Thyroid gland (tissue), 4 donors: ENCODE data around the gene PTPRU. TPM values are rescaled to one million over a fixed set of nuclear protein-coding genes. Genes with fewer than 3 reads are reported as not detected.
"Not testable (repeated sequence)": the region's sequence is repeated elsewhere in the genome, so short reads cannot be mapped to it uniquely, and the experiment has no call there.

ENCODE experiments used
- DNase-seq, 2 donors: peaks; one replicate each; pipeline ENCODE4 v3.0.0-alpha.2; 2019
- H3K27ac ChIP-seq, 3 donors: fragments of 200-600 bp; sonication (generic); 1 replicate in 2 of 3; 2 replicates in 1 of 3; pipeline ENCODE4 v1.5.1; 2016 to 2019; ENCODE audit warnings: mild to moderate bottlenecking in 1 of 3, moderate library complexity in 1 of 3
- H3K27me3 ChIP-seq: fragments of 200-600 bp; sonication (generic); one replicate; pipeline ENCODE4 v1.5.1; 2019
- H3K36me3 ChIP-seq, 2 donors: fragments of 200-600 bp; sonication (generic); one replicate each; pipeline ENCODE4 v1.5.1; 2016 to 2019
- H3K4me1 ChIP-seq, 2 donors: fragments of 200-600 bp; sonication (generic); one replicate each; pipeline ENCODE4 v1.5.1; 2017 to 2019
- H3K4me3 ChIP-seq, 3 donors: fragments of 200-600 bp; sonication (generic); replicated peaks in 1 of 3; 1 replicate in 2 of 3; 2 replicates in 1 of 3; pipeline ENCODE4 v1.5.1; 2016; ENCODE audit warnings: mild to moderate bottlenecking in 1 of 3
- H3K9me3 ChIP-seq: fragments of 200-600 bp; sonication (generic); one replicate; pipeline ENCODE4 v1.5.1; 2017
- POLR2A ChIP-seq, 2 donors: fragments of 450-650 bp; IDR thresholded peaks; one replicate each; pipeline ENCODE4 v1.6.1; 2017; ENCODE audit warnings: antibody characterized with exemption in 2 of 2, mild to moderate bottlenecking in 2 of 2, moderate library complexity in 1 of 2
- WGBS, 2 donors: methylation state at CpG; one replicate each; pipeline ENCODE4 v1.1.5; 2017; 5-methylcytosine and 5-hydroxymethylcytosine counted together
- intact Hi-C: fragments of 100-400 bp; cut with DNase I; formaldehyde crosslinking; loops from one replicate; pipeline ENCODE4 v1.15.1; 2023
- total RNA-seq, 4 donors: library from RNA; depleted of rRNA; stranded (reverse); fragments of >200 nt; gene quantifications; one replicate each; pipeline ENCODE4 v1.2.3, GENCODE V29; 2016
- TF ChIP-seq, protein P1 (sequence below), 6 experiments: fragments of 200-600 bp in 3 of 6; fragments of 450-650 bp in 3 of 6; sonication (generic) in 3 of 6; IDR thresholded peaks; one replicate each; pipeline ENCODE4 v1.5.1; 2016 to 2019; ENCODE audit warnings: antibody characterized with exemption in 6 of 6, mild to moderate bottlenecking in 2 of 6, inconsistent platforms in 1 of 6, moderate library complexity in 1 of 6

PTPRU gene
- total RNA-seq, 4 donors from 2014 or later: 12.4 to 30.0 (median 17.9) TPM

DNA sequence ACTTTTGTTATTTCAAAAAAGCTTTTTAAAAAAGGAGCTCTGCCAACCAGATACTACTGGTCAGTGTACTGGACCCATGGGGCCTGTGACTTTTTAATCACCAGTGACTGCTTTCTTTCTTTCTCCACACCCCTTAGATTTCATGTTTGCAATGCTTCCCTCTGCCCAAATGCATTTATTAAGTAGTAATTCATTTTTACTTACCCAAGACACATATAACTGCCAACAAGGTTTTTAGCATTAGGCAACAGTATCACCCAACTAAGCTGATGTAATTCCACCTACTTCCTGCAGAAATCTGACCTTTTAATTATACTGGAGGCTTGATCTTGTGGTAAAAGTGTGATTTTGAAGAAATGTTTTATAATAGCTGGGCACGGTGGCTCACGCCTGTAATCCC lies 18.1 kb upstream of the PTPRU start:
- TF ChIP-seq, protein P1, sequence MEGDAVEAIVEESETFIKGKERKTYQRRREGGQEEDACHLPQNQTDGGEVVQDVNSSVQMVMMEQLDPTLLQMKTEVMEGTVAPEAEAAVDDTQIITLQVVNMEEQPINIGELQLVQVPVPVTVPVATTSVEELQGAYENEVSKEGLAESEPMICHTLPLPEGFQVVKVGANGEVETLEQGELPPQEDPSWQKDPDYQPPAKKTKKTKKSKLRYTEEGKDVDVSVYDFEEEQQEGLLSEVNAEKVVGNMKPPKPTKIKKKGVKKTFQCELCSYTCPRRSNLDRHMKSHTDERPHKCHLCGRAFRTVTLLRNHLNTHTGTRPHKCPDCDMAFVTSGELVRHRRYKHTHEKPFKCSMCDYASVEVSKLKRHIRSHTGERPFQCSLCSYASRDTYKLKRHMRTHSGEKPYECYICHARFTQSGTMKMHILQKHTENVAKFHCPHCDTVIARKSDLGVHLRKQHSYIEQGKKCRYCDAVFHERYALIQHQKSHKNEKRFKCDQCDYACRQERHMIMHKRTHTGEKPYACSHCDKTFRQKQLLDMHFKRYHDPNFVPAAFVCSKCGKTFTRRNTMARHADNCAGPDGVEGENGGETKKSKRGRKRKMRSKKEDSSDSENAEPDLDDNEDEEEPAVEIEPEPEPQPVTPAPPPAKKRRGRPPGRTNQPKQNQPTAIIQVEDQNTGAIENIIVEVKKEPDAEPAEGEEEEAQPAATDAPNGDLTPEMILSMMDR (IDR thresholded peaks at IDR 0.05): no peak
- TF ChIP-seq POLR2A (IDR thresholded peaks at IDR 0.05): no peak
- H3K9me3 ChIP-seq: no peaks in the 10 kb centered on the region
- WGBS, 2 donors: 72 to 85% methylated on average over 2 of the region's 2 CpGs

DNA sequence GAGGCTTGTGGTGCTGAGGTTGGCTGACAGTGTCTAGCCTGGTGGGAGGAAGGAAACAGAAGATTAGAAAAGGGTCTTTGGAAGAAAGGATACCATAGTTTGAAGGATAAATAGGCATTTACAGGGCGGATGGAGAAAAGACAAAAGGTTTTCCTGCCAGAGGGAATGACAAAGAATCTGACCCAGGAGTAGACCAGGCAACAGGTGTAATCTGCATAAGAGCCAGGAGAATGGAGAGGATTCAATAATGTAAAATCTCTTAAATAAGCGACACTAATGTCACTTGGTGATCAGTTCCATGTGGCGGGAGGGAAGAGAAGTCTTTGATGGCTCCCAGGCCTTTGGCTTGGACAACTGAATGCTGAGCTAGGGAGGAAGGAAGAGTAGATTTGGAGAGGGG lies 15.0 kb upstream of the PTPRU start:
- no peak overlapping the region for H3K4me3 ChIP-seq
- H3K36me3 ChIP-seq: peaks cover 0 to 5% of the 10 kb centered on the region in 2 donors
- intact Hi-C loops: no loop called here
- WGBS, 2 donors: 93 to 98% methylated on average over 3 of the region's 3 CpGs
- H3K9me3 ChIP-seq: no peaks in the 10 kb centered on the region
- no peaks in the 10 kb centered on the region for H3K27me3 ChIP-seq
- TF ChIP-seq POLR2A (IDR thresholded peaks at IDR 0.05): no peak
- no peak overlapping the region for H3K27ac ChIP-seq
- no peak for DNase-seq
- H3K4me1 ChIP-seq: no peaks in the 10 kb centered on the region

More for the DNA sequence above, 18.1 kb upstream of the PTPRU start:
- no peak overlapping the region for H3K4me3 ChIP-seq
- intact Hi-C loops: no loop called here
- DNase-seq: no peak
- H3K4me1 ChIP-seq: no peaks in the 10 kb centered on the region
- no peak overlapping the region for H3K27ac ChIP-seq
- H3K27me3 ChIP-seq: no peaks in the 10 kb centered on the region
- peaks cover 9 to 18% of the 10 kb centered on the region in 2 donors for H3K36me3 ChIP-seq

DNA sequence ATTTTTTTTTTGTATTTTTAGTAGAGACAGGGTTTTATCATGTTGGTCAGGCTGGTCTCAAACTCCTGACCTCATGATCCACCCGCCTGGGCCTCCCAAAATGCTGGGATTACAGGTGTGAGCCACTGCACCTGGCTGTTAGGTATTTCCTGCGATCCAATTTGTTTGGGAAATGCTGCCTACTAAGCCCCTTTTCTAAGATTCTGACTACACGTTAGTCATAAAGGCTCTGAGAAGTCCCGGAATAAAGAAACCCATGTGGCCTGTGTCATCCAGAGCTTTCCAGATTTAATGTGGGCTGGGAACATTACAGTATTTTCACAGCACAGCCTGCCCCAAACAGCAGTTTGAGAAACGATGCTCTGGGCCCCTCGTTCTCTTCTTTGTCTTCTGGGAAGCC lies 14.1 kb upstream of the PTPRU start:
- H3K27ac ChIP-seq, DNase-seq, H3K36me3 ChIP-seq, H3K9me3 ChIP-seq, H3K4me3 ChIP-seq, H3K4me1 ChIP-seq, H3K27me3 ChIP-seq, intact Hi-C loops: not testable (repeated sequence)
- WGBS, 2 donors: 83 to 84% methylated on average over 6 of the region's 6 CpGs

DNA sequence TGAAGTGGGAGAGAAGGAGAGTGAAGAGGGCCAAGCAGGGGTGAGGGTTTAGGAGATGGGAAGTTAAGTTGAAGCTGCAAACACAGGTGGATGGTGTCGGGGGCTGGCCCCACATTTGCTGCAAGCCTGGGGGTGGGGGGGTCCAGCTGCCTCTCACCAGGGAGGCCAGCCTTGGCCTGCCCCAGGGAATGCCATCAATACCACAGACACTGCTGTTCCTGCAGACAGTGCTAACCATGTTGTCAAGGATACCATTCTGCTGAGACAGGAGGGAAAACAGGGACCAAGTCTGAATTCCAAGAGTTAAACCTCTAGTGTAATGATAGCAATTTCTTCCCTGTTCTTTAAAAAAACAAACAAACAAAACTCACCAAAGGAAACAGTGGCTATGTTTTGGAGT lies 13.6 kb upstream of the PTPRU start:
- intact Hi-C loops: no loop called here
- Histone ChIP-seq H3K4me1 (no peaks in the 10 kb centered on the region), H3K36me3 (peaks cover 0 to 5% of the 10 kb centered on the region in 2 donors), H3K27me3 (no peaks in the 10 kb centered on the region), H3K27ac (no peak overlapping the region), H3K4me3 (no peak overlapping the region), H3K9me3 (no peaks in the 10 kb centered on the region)
- 57 to 69% methylated on average over 1 of the region's 1 CpG for WGBS, 2 donors
- DNase-seq: no peak
- no peak for TF ChIP-seq POLR2A (IDR thresholded peaks at IDR 0.05)

DNA sequence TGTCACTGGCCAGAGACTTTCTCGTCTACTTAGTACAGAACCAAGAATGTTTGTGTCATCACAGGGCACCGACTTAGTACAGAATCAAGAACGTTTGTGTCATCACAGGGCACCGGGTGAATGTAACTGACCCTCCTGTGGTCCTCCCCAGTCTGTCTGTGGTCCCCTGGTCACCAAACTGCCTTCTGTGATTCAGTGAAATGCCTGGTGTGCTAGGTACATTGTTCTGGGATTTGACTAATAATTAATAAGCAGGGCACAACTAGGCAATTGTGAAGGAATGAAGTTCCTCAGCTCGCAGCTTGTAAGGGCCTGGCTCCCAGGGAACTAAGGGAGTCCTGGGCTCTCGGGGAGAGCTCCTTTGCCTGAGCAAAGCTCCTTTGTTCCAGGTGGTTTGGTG lies 12.8 kb upstream of the PTPRU start:
- no peak overlapping the region for H3K4me3 ChIP-seq
- DNase-seq: no peak
- no peaks in the 10 kb centered on the region for H3K4me1 ChIP-seq
- no peak overlapping the region for H3K27ac ChIP-seq
- TF ChIP-seq, protein P1 (IDR thresholded peaks at IDR 0.05): no peak
- TF ChIP-seq POLR2A (IDR thresholded peaks at IDR 0.05): no peak
- H3K27me3 ChIP-seq: no peaks in the 10 kb centered on the region
- 86 to 88% methylated on average over 5 to 6 of the region's 6 CpGs for WGBS, 2 donors
- intact Hi-C loops: no loop called here
- H3K36me3 ChIP-seq: peaks cover 0 to 5% of the 10 kb centered on the region in 2 donors
- no peaks in the 10 kb centered on the region for H3K9me3 ChIP-seq

DNA sequence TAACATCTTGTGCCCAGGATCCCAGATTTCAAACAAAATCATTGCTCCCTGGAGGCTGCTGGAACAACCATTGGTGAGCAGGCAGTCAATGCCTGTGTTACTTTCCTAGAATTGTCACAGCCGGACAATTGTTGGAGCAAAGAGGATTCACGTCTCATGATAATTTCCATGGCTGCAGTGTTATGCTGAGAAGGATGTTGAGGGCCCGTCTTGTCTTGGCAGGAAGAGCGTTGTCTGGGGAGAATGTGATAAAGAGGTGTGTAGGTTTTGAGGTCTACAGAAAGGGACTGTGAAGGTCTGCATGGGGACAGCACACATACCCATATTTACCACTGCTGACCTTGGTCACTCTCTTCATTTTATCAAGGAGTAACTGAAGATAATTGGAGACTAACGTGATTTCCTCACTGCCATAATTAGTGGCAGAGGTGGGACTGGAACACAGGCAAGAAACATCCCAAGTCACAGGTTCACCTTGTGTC lies 11.9 kb upstream of the PTPRU start:
- Histone ChIP-seq H3K36me3 (peaks cover 0 to 5% of the 10 kb centered on the region in 2 donors), H3K9me3 (no peaks in the 10 kb centered on the region), H3K4me3 (no peak overlapping the region), H3K4me1 (no peaks in the 10 kb centered on the region), H3K27me3 (no peaks in the 10 kb centered on the region), H3K27ac (no peak overlapping the region)
- intact Hi-C loops: no loop called here
- TF ChIP-seq POLR2A (IDR thresholded peaks at IDR 0.05): no peak
- TF ChIP-seq, protein P1 (IDR thresholded peaks at IDR 0.05): no peak
- no peak for DNase-seq
- WGBS, 2 donors: 97% methylated on average over 5 of the region's 5 CpGs

DNA sequence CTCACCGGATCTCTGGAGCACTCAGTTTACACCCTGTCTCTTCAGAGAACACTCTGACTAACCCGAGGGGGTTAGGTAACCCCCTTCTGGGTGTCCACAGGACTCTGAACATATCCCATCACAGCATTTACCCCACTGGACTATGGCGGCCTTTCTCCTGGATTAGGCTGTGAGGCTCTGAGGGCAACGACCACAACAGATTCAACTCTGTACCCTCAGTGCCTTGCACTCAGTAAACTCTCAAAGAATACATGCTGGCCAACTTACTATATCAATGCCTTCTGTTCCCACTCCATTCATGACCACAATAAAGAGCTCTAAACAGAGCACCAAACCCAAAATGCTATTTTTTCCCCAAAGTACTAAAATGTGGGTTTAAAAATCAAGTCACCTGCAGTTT lies 11.0 kb upstream of the PTPRU start:
- intact Hi-C loops: no loop called here
- no peak for TF ChIP-seq POLR2A (IDR thresholded peaks at IDR 0.05)
- TF ChIP-seq, protein P1 (IDR thresholded peaks at IDR 0.05): no peak
- H3K27me3 ChIP-seq: no peaks in the 10 kb centered on the region
- H3K27ac ChIP-seq: no peak overlapping the region
- peaks cover 4 to 7% of the 10 kb centered on the region in 2 donors for H3K4me1 ChIP-seq
- 96% methylated on average over 4 of the region's 4 CpGs for WGBS, 2 donors
- no peak for DNase-seq
- H3K9me3 ChIP-seq: no peaks in the 10 kb centered on the region
- no peak overlapping the region for H3K4me3 ChIP-seq
- H3K36me3 ChIP-seq: no peaks in the 10 kb centered on the region
